Effector CD4-positive, alpha-beta T cell (primary cell): ENCODE data around the gene FUCA1.
"Not testable (repeated sequence)": the region's sequence is repeated elsewhere in the genome, so short reads cannot be mapped to it uniquely, and the experiment has no call there.

Experiments used
- DNase-seq: peaks from one replicate; pipeline ENCODE4 v3.0.0-alpha.2; 2020
- total RNA-seq: gene quantifications from one replicate; lab custom pipeline; 2026; lab: John Stamatoyannopoulos, UW

FUCA1 gene
- total RNA-seq = 12.4 reads per million, percentile 36 among the genes with 10 or more reads in this experiment

- DNase-seq = peak; percentile 95
Observed at GRCh38 chr1:23867895-23868556, at the start of gene FUCA1. Gene FUCA1 (minus strand): TSS chr1:23868290. CDS start chr1:23868286, 4 bp downstream.

GRCh38 chr1:23916209-23917131, 48.4 kb upstream of the FUCA1 start:
- peak; percentile 30 for DNase-seq

- no peak for DNase-seq
Observed at GRCh38 chr1:23915466-23915865, 47.4 kb upstream of the FUCA1 start.

GRCh38 chr1:23914921-23915320, 46.8 kb upstream of the FUCA1 start:
- DNase-seq = no peak

- no peak for DNase-seq
Observed at GRCh38 chr1:23913212-23913880, 45.3 kb upstream of the FUCA1 start, which contains the start of gene CNR2. Gene CNR2 (minus strand): TSS chr1:23913362. CDS start chr1:23875617, 37,745 bp downstream.

- no peak for DNase-seq
Observed at GRCh38 chr1:23911921-23912320, 43.8 kb upstream of the FUCA1 start.

GRCh38 chr1:23910553-23911246, 42.6 kb upstream of the FUCA1 start:
- DNase-seq = no peak

- no peak for DNase-seq
Observed at GRCh38 chr1:23910144-23910543, 42.1 kb upstream of the FUCA1 start.

- DNase-seq = no peak
Observed at GRCh38 chr1:23909412-23909811, 41.3 kb upstream of the FUCA1 start.

GRCh38 chr1:23908453-23909341, 40.6 kb upstream of the FUCA1 start:
- DNase-seq = no peak

- DNase-seq = no peak
Observed at GRCh38 chr1:23906731-23907130, 38.6 kb upstream of the FUCA1 start.

GRCh38 chr1:23905461-23906025, 37.5 kb upstream of the FUCA1 start:
- DNase-seq = no peak

- DNase-seq = no peak
Observed at GRCh38 chr1:23904748-23905357, 36.8 kb upstream of the FUCA1 start.

GRCh38 chr1:23903754-23904153, 35.7 kb upstream of the FUCA1 start:
- no peak for DNase-seq

GRCh38 chr1:23902321-23903278, 34.5 kb upstream of the FUCA1 start:
- DNase-seq = no peak

- DNase-seq = not testable (repeated sequence)
Observed at GRCh38 chr1:23900017-23900416, 31.9 kb upstream of the FUCA1 start.

GRCh38 chr1:23899070-23899469, 31.0 kb upstream of the FUCA1 start:
- no peak for DNase-seq

- no peak for DNase-seq
Observed at GRCh38 chr1:23897083-23897482, 29.0 kb upstream of the FUCA1 start.

GRCh38 chr1:23896491-23896890, 28.4 kb upstream of the FUCA1 start:
- DNase-seq = no peak
